HG03439 (cell line): Measurements from ENCODE around the gene CUX1.
"Not testable (repeated sequence)": the region's sequence is repeated elsewhere in the genome, so short reads cannot be mapped to it uniquely, and the experiment has no call there.

Experiments used
- ATAC-seq: cut with Tn5 transposase; IDR thresholded peaks from one replicate; pipeline ENCODE4 v1.9.1; 2021; ENCODE audit warnings: mild to moderate bottlenecking, moderate library complexity; ENCODE audit not compliant: unreplicated experiment

Gene CUX1

GRCh38 chr7:101975046-101975445, 157.6 kb downstream of the CUX1 start:
- ATAC-seq = no peak

GRCh38 chr7:101976411-101976810, 159.0 kb downstream of the CUX1 start:
- no peak for ATAC-seq

- no peak for ATAC-seq
These were observed 159.8 kb downstream of the CUX1 start for GRCh38 chr7:101977249-101977648.

GRCh38 chr7:101978683-101979082, 161.3 kb downstream of the CUX1 start:
- ATAC-seq = no peak

GRCh38 chr7:101983147-101983811, 165.9 kb downstream of the CUX1 start:
- no peak for ATAC-seq

GRCh38 chr7:101984133-101984879, 166.9 kb downstream of the CUX1 start:
- no peak for ATAC-seq

GRCh38 chr7:101985057-101985902, 167.9 kb downstream of the CUX1 start:
- ATAC-seq = no peak

GRCh38 chr7:101985903-101986734, 168.7 kb downstream of the CUX1 start:
- ATAC-seq = no peak

GRCh38 chr7:101987494-101987893, 170.1 kb downstream of the CUX1 start:
- ATAC-seq = no peak

- ATAC-seq = not testable (repeated sequence)
These were observed 170.6 kb downstream of the CUX1 start for GRCh38 chr7:101988060-101988459.

GRCh38 chr7:101988513-101988912, 171.1 kb downstream of the CUX1 start:
- ATAC-seq = no peak

GRCh38 chr7:101989101-101989500, 171.7 kb downstream of the CUX1 start:
- ATAC-seq = no peak

GRCh38 chr7:101990811-101991418, 173.5 kb downstream of the CUX1 start:
- peak; percentile 64 for ATAC-seq

GRCh38 chr7:101991860-101992259, 174.4 kb downstream of the CUX1 start:
- ATAC-seq = no peak

- ATAC-seq = no peak
These were observed 175.9 kb downstream of the CUX1 start for GRCh38 chr7:101993311-101993710.

- ATAC-seq = no peak
These were observed 177.7 kb downstream of the CUX1 start for GRCh38 chr7:101995121-101995520.

GRCh38 chr7:101996131-101996691, 178.8 kb downstream of the CUX1 start:
- no peak for ATAC-seq

- ATAC-seq = no peak
These were observed 179.4 kb downstream of the CUX1 start for GRCh38 chr7:101996876-101997275.

- ATAC-seq = no peak
These were observed 180.8 kb downstream of the CUX1 start for GRCh38 chr7:101998029-101998905.
